ENCODE results near the gene B9D1. TPM values are rescaled to one million over a fixed set of nuclear protein-coding genes. Genes with fewer than 3 reads are reported as not detected.

The B9D1 gene
- total and polyA plus RNA-seq, 2 experiments from 2014 or later: 35.2 to 63.5 TPM

DNA sequence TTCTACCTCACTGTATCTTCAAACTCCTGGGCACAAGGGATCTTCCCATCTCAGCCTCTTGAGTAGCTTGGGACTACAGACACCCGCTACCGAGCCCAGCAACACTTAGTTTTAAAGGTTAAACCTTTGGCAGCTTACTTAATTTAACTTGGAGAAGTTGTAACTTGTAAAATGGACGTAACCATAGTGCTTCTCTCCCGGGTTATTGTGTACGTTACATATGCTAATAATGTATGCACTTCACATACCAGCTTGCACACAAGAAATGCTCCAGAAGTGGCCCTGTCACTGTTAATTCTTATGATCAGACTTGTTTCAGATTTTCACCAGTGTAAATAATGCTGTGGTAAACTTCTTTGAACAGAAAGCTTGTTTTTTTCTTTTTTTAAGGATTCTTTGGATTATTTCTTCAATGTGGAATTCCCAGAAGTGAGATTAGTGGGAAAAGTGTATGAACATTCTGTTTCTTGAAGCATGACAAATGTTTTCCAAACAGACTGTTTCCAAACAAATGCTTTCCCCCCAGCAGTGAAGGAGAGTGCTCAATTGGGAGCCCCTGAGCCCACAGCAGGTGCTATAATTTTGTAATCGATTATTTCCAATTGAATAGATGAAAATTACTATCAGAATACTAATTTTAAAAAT, 63.8 kb downstream of the B9D1 start:
- Histone ChIP-seq H3K4me2 (no peak overlapping the region), H3F3A (replicated peaks; ENCODE audit: low read depth) (no peaks in the 10 kb centered on the region), H2AFZ (no peak overlapping the region), H3K4me3 (no peak overlapping the region), H3K4me1 (ENCODE audit: insufficient read depth) (no peaks in the 10 kb centered on the region; the same call in 1 of the 2 replicates), H3K9me2 (ENCODE audit: insufficient read depth) (no peaks in the 10 kb centered on the region), H3K27ac (ENCODE audit: low read depth) (0 out of 2 replicates have a peak overlapping the region, but pooled peaks have one; percentile 26), H4K20me1 (replicated peaks; ENCODE audit: insufficient read depth) (peaks cover 17% of the 10 kb centered on the region), H3K36me3 (ENCODE audit: insufficient read depth) (no peaks in the 10 kb centered on the region), H3K79me2 (replicated peaks; ENCODE audit: insufficient read depth) (peaks cover 18% of the 10 kb centered on the region), H3K27me3 (ENCODE audit: insufficient read depth) (no peaks in the 10 kb centered on the region)
- H3K9me3 Mint-ChIP-seq: no peaks in the 10 kb centered on the region
- H3K27ac Mint-ChIP-seq: no peak overlapping the region
- ATAC-seq (no peak), DNase-seq (ENCODE audit: low spot score) (no peak)
- no peaks in the 10 kb centered on the region; the same call in 1 of the 3 replicates for H3K36me3 Mint-ChIP-seq (ENCODE audit: low read depth)
- TF ChIP-seq EZH2phosphoT487 (IDR thresholded peaks at IDR 0.05; ENCODE audit: unreplicated experiment) (no peak), NANOG (IDR thresholded peaks at IDR 0.05; ENCODE audit: borderline replicate concordance) (no peak), CREB1 (CRISPR knock-in tag; IDR thresholded peaks at IDR 0.05; ENCODE audit: low read depth) (no peak), STAT1 (IDR thresholded peaks at IDR 0.05; ENCODE audit: unreplicated experiment) (no peak), EZH2 (IDR thresholded peaks at IDR 0.05; ENCODE audit: low read depth, unreplicated experiment) (no peak), ZNF114 (CRISPR knock-in tag; IDR thresholded peaks at IDR 0.05) (no peak), ETS1 (IDR thresholded peaks at IDR 0.05) (no peak), ZNF462 (CRISPR knock-in tag; IDR thresholded peaks at IDR 0.05) (no peak), JUNB (IDR thresholded peaks at IDR 0.05; ENCODE audit: unreplicated experiment) (no peak)
- TF ChIP-seq, protein P1, sequence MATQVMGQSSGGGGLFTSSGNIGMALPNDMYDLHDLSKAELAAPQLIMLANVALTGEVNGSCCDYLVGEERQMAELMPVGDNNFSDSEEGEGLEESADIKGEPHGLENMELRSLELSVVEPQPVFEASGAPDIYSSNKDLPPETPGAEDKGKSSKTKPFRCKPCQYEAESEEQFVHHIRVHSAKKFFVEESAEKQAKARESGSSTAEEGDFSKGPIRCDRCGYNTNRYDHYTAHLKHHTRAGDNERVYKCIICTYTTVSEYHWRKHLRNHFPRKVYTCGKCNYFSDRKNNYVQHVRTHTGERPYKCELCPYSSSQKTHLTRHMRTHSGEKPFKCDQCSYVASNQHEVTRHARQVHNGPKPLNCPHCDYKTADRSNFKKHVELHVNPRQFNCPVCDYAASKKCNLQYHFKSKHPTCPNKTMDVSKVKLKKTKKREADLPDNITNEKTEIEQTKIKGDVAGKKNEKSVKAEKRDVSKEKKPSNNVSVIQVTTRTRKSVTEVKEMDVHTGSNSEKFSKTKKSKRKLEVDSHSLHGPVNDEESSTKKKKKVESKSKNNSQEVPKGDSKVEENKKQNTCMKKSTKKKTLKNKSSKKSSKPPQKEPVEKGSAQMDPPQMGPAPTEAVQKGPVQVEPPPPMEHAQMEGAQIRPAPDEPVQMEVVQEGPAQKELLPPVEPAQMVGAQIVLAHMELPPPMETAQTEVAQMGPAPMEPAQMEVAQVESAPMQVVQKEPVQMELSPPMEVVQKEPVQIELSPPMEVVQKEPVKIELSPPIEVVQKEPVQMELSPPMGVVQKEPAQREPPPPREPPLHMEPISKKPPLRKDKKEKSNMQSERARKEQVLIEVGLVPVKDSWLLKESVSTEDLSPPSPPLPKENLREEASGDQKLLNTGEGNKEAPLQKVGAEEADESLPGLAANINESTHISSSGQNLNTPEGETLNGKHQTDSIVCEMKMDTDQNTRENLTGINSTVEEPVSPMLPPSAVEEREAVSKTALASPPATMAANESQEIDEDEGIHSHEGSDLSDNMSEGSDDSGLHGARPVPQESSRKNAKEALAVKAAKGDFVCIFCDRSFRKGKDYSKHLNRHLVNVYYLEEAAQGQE (IDR thresholded peaks at IDR 0.05; ENCODE audit: unreplicated experiment): no peak
- TF ChIP-seq, protein P2, sequence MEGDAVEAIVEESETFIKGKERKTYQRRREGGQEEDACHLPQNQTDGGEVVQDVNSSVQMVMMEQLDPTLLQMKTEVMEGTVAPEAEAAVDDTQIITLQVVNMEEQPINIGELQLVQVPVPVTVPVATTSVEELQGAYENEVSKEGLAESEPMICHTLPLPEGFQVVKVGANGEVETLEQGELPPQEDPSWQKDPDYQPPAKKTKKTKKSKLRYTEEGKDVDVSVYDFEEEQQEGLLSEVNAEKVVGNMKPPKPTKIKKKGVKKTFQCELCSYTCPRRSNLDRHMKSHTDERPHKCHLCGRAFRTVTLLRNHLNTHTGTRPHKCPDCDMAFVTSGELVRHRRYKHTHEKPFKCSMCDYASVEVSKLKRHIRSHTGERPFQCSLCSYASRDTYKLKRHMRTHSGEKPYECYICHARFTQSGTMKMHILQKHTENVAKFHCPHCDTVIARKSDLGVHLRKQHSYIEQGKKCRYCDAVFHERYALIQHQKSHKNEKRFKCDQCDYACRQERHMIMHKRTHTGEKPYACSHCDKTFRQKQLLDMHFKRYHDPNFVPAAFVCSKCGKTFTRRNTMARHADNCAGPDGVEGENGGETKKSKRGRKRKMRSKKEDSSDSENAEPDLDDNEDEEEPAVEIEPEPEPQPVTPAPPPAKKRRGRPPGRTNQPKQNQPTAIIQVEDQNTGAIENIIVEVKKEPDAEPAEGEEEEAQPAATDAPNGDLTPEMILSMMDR (conservative IDR thresholded peaks at IDR 0.05; ENCODE audit: low read depth in 2 of 2): no peak
- H3K27me3 Mint-ChIP-seq (ENCODE audit: insufficient read depth, low read depth, poor library complexity): peaks cover 10% of the 10 kb centered on the region
- peaks cover 17% of the 10 kb centered on the region for H3K4me1 Mint-ChIP-seq
- H3K4me3 Mint-ChIP-seq: no peak overlapping the region
